CD1c-positive myeloid dendritic cell (primary cell): ENCODE data around the gene IGSF1.

Source experiments
- DNase-seq: peaks from one replicate; pipeline ENCODE4 v3.0.0-alpha.2; 2016; ENCODE audit errors: extremely low spot score

IGSF1 gene, protein sequence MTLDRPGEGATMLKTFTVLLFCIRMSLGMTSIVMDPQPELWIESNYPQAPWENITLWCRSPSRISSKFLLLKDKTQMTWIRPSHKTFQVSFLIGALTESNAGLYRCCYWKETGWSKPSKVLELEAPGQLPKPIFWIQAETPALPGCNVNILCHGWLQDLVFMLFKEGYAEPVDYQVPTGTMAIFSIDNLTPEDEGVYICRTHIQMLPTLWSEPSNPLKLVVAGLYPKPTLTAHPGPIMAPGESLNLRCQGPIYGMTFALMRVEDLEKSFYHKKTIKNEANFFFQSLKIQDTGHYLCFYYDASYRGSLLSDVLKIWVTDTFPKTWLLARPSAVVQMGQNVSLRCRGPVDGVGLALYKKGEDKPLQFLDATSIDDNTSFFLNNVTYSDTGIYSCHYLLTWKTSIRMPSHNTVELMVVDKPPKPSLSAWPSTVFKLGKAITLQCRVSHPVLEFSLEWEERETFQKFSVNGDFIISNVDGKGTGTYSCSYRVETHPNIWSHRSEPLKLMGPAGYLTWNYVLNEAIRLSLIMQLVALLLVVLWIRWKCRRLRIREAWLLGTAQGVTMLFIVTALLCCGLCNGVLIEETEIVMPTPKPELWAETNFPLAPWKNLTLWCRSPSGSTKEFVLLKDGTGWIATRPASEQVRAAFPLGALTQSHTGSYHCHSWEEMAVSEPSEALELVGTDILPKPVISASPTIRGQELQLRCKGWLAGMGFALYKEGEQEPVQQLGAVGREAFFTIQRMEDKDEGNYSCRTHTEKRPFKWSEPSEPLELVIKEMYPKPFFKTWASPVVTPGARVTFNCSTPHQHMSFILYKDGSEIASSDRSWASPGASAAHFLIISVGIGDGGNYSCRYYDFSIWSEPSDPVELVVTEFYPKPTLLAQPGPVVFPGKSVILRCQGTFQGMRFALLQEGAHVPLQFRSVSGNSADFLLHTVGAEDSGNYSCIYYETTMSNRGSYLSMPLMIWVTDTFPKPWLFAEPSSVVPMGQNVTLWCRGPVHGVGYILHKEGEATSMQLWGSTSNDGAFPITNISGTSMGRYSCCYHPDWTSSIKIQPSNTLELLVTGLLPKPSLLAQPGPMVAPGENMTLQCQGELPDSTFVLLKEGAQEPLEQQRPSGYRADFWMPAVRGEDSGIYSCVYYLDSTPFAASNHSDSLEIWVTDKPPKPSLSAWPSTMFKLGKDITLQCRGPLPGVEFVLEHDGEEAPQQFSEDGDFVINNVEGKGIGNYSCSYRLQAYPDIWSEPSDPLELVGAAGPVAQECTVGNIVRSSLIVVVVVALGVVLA (N-terminal part only)

GRCh38 chrX:131288738-131289511 lies at the start of gene IGSF1:
IGSF1 (minus strand) TSS chrX:131289306; CDS start chrX:131286674, 2,632 bp downstream.
- no peak for DNase-seq

DNA sequence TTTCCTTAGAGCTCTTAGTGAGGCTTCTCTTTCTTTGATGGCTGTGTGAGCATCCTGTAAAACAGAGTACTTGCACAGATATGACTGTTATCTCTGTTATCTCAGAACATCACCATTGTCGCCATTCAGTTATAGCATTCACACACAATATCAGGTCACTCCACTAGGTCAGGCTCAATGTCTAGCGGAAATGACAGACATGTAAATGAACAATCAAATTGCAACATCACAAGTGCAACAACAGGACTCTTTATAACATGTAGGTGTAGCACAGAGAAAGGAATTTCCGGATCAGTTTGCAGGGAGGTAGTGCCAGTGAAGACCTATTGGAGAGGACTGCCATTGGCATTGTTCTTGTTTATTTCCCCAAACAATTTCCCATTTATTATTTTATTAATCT lies 43.2 kb upstream of the IGSF1 start:
- DNase-seq: no peak

DNA sequence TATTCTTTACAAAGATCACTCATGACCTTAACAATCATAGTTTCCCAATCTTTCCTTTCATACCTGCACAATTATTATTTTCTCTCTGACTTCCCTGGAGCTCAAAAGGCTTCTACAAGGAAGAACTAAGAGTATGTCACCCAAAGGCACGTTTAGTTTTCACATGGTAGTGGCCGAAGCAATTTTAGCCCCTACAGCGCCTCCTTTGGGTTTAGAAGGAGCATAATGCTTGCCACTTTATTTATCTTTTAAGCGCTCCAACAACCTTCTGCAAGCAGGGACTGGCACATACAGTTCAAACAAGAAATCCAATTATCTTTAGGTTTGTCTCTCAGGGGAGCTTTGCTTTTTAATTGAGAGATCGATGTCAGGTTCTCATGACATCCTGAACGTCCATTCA lies 42.0 kb upstream of the IGSF1 start:
- DNase-seq: no peak

DNA sequence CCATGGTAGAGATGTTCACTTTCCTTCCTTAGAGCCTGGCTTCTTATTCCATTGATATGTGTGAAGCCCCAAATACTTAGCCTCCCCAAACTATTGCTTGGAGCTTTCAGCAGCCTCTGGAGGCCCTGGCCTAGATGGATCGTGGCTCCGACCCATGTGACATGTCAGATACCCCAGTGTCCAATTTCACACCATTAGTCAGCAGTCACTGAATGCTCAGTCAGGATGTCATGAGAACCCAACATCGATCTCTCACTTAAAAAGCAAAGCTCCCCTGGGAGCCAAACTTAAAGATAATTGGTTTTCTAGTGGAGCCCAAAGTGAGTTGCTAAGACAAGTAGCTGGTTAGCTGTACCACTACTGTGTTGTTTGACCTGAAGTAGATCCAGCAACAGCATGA lies 41.6 kb upstream of the IGSF1 start:
- DNase-seq: no peak

DNA sequence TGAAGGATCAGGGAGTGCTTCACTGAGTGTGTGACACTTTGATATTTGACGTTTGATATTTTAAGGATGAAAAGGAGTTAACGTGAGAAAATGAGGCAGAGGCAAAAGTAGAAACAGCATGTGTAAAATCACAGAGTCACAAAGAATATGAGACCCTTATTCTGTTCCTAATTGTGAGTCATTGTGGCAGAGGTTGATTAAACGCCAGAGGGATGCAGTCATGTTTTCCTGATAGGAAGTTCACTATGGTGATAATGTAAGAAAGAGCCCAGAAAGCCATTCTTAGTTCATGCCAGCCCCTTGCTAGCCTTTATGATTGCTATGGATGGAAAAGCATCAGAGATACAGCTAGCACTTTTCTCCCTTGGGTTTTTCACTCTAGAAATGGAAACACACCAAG lies 33.5 kb upstream of the IGSF1 start:
- no peak for DNase-seq

- DNase-seq: no peak
Measured at GRCh38 chrX:131317326-131317725, 28.2 kb upstream of the IGSF1 start.

DNA sequence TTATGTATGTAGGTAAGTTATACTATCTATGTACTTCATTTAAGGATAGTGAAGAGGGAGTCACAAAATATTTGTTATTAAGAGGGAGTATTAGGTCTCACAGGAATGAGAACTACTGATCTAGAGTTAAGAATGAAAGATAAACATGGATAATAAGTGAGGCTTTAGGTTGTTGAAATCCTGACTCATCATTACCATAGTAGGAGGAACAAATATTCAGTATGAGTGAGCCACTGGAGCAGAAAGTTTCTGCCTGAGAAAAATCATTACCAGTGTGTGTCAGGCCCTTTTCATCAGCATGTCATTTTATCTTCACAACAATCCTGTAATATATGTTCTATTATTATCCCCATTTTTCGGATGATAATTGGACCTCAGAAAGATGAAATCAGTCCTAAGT lies 27.2 kb upstream of the IGSF1 start:
- DNase-seq: no peak

DNA sequence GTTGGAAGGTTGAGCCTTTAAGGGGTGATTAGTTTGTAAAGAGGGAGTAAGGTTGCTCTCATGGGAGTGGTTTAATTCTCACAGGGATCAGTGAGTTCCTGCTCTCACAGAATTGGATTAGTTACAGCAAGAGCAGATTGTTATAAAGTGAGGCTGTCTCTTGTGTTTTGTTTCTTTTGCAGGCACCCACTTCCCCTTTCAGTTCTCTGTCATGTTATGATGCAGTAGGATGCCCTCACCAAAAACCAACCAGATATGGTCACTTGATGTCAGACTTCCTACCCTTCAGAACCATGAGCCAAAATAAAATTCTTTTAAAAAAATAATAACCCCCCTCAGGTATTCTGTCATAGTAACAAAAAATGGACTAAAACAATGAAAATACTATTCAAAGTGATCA lies 19.9 kb upstream of the IGSF1 start:
- DNase-seq: no peak

GRCh38 chrX:131306601-131307000 lies 17.5 kb upstream of the IGSF1 start:
- DNase-seq: no peak

DNA sequence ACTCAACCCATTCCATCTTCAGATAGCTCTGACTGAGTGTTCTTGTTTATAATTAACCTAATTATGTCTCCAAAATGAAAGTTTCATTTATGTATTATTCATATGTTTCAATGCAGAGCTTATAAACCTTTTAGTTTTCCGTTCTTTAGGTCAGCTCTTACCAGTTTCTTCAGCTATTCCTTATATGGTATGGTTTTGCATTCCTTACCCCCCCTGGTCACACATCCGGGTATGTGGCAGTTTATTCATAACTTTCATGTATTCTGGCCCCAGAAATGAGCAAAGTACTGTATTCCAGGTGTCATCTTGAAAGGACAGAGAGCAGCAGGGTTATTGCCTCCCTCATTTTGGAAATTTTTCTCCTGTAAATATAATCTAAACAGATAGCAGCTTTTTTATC lies 16.8 kb upstream of the IGSF1 start:
- DNase-seq: no peak

DNA sequence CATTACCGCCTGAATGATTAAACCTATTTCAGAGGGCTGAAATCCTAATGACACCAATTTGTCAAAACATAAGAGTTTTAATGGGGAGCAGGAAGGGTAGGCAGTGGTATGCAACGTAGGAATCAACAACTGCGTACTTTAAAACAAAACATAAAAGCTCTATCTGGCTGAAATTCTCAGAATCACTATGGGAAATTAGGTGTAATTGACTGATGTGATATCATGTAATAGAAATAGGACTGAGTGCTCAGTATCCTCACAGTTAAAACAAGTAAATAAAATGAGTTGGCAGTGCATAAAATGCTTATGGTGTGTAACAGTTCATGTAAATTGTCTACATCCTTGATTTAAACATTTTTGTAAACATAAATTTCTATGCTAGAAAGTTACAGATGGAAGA lies 13.6 kb upstream of the IGSF1 start:
- DNase-seq: no peak

- DNase-seq: no peak
Measured at GRCh38 chrX:131301155-131301554, 12.0 kb upstream of the IGSF1 start.

- DNase-seq: no peak
Measured at GRCh38 chrX:131298846-131299245, 9.7 kb upstream of the IGSF1 start.

DNA sequence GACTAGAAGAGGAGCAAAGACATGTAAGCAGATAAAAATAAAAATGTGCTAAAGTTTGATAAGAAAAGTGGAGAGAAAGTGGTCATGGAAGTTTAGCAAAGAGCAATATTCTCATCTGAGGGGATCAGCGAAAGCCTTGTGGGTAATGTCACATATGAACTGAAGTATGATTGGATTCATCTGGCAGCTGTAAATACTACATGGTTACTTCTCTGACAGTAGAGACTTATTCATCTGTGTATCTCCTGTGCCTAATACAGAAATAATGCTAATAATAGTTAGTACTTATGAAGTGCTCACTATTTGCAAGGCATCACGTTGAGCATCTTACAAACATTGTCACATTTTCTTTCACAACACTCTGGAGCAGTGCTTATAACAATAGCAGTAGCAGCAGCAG lies 8.9 kb upstream of the IGSF1 start:
- no peak for DNase-seq

GRCh38 chrX:131289527-131289926 lies 421 bp upstream of the IGSF1 start:
- no peak for DNase-seq

- DNase-seq: no peak
Measured at GRCh38 chrX:131288188-131288587, 918 bp downstream of the IGSF1 start.

DNA sequence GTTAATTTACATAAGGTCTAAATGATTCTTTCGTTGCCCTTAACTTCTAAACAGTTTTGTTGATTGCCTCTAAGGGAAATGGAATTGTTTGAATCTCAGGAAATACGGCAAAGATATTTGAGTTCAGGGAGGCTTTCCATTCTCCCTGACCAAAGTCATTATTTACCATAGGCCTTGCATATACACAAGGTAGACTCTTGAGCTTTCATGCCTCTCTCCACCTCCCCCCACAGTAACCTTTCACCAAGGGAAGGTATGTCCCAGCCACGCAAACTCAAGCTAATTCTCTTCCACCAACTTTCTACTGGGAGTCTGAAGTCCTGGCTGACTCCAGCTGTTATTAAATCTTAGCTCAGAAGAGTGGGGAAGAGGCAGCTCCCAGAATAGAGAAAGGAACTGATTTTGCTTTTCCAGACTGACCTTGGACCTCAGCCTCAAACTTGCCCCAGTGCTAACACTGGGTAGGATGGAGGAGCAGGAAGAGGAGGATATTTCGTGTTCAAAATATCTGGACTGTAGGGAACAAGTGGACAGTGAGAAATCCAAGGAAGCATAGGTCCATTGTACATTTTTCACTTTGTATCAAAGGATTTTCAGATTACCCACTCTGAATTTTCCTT lies 1.4 kb downstream of the IGSF1 start:
- DNase-seq: no peak

- no peak for DNase-seq
Measured at GRCh38 chrX:131279617-131280016, 9.5 kb downstream of the IGSF1 start.

DNA sequence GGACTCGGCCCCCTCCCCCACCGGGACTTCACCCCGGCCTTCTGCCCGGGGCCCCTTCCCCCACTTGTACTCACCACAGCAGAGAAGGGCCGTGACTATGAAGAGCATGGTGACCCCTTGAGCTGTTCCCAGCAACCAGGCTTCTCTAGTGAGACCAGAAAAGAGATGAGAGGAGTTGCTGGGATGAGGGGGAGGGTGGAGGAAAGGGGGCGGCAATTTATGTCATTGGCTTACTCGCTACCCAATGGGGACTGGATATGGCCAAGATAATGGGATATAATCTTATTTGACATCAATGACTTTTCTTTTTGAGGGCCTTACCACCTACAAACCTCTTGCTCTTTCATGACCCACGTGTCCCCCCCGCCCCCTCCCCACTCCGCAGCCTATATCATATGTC lies 9.9 kb downstream of the IGSF1 start:
- no peak for DNase-seq

GRCh38 chrX:131277543-131278136 lies 11.5 kb downstream of the IGSF1 start:
- DNase-seq: no peak

DNA sequence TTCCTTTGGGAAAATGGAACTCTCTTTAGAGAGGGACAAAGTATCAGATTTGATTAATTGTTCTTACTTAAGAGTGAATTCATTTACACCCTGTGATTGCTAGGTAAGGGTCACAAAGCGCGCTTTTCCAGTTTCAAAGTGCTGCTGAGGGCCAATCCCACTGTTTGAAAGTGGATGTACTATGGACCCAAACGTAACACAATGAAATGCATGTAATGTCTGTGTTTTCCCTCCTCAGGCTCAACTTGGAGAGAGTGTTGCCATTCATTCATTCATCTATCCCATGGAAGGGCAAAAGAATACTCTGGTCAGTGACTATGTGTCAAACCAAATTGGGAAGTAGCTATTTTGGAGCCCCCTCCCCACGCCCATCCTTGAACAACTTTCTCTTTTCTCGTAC lies 16.1 kb downstream of the IGSF1 start:
- no peak for DNase-seq
